ENCODE data around the gene NPC1L1.
A peak's percentile ranks its signal among the peaks of the same experiment; 100 is the strongest.

The NPC1L1 gene

DNA sequence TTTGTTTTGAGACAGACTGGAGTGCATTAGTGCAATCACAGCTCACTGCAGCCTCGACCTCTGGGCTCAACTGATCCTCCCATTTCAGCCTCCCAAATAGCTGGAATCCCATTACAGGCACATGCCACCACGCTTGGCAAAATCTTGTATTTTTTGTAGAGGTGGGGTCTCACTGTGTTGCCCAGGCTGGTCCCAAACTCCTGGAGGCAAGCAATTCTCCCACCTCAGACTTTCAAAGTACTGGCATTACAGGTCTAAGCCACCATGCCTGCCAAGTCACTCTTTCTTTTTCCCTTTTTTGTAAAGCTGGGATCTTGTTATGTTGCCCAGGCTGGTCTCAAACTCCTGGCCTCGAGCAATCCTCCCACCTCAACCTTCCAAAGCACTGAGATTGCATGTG, 8.3 kb upstream of the NPC1L1 start:
- Histone ChIP-seq H3K27ac (ENCODE audit: low read length, poor library complexity, severe bottlenecking) (no peak overlapping the region), H2BK120ac (ENCODE audit: low read depth, low read length) (no peak overlapping the region), H4K8ac (ENCODE audit: low read length) (no peak overlapping the region), H2BK12ac (ENCODE audit: low read length in 2 of 2) (no peak overlapping the region), H3K79me1 (replicated peaks; ENCODE audit: low read length, poor library complexity, severe bottlenecking) (no peaks in the 10 kb centered on the region), H3K9ac (ENCODE audit: low read length) (no peak overlapping the region), H2BK5ac (ENCODE audit: low read depth, low read length, poor library complexity, severe bottlenecking) (no peak overlapping the region), H2AK5ac (ENCODE audit: low read length, severe bottlenecking) (no peak overlapping the region), H3K36me3 (ENCODE audit: control insufficient read depth in 1 of 2, insufficient read depth in 2 of 2, low read depth in 1 of 2, low read length in 2 of 2) (no peaks in the 10 kb centered on the region), H3K14ac (ENCODE audit: low read length in 2 of 2) (no peak overlapping the region), H3K4me1 (ENCODE audit: control insufficient read depth, insufficient read depth, low read depth, low read length) (peaks cover 2% of the 10 kb centered on the region), H3K18ac (ENCODE audit: low read depth in 1 of 2, low read length in 2 of 2) (no peak overlapping the region), H3K23ac (ENCODE audit: low read length in 2 of 2) (no peak overlapping the region), H3K27me3 (ENCODE audit: control insufficient read depth in 1 of 2, insufficient read depth in 1 of 2, low read length in 2 of 2) (peaks cover 3 to 5% of the 10 kb centered on the region in 2 experiments), H2BK15ac (ENCODE audit: low read depth, poor library complexity, severe bottlenecking) (no peak overlapping the region), H3K4ac (ENCODE audit: low read depth in 1 of 2, low read length in 2 of 2) (no peak overlapping the region), H3K9me3 (ENCODE audit: control insufficient read depth, low read length) (no peaks in the 10 kb centered on the region), H3K4me2 (ENCODE audit: low read length, poor library complexity, severe bottlenecking) (no peak overlapping the region), H4K91ac (ENCODE audit: low read length) (no peak overlapping the region), H3K4me3 (ENCODE audit: insufficient read depth in 1 of 2, low read depth in 1 of 2, low read length in 2 of 2) (no peak overlapping the region), H2AFZ (ENCODE audit: low read depth, low read length) (no peak overlapping the region)
- no peak for DNase-seq
- 41% methylated on average over 2 of the region's 3 CpGs for WGBS

GRCh38 chr7:44548893-44549292, 7.8 kb upstream of the NPC1L1 start:
- WGBS, result no CpG with 5 or more reads among the region's 3 CpGs
- H2BK12ac ChIP-seq (ENCODE audit: low read length in 2 of 2), result no peak overlapping the region
- no peak overlapping the region for H2BK5ac ChIP-seq (ENCODE audit: low read depth, low read length, poor library complexity, severe bottlenecking)
- no peak overlapping the region for H3K27ac ChIP-seq (ENCODE audit: low read length, poor library complexity, severe bottlenecking)
- H3K18ac ChIP-seq (ENCODE audit: low read depth in 1 of 2, low read length in 2 of 2), result no peak overlapping the region
- no peak overlapping the region for H4K8ac ChIP-seq (ENCODE audit: low read length)
- no peaks in the 10 kb centered on the region for H3K36me3 ChIP-seq (ENCODE audit: control insufficient read depth in 1 of 2, insufficient read depth in 2 of 2, low read depth in 1 of 2, low read length in 2 of 2)
- H3K23ac ChIP-seq (ENCODE audit: low read length in 2 of 2), result no peak overlapping the region
- no peak overlapping the region for H3K4me2 ChIP-seq (ENCODE audit: low read length, poor library complexity, severe bottlenecking)
- no peak overlapping the region for H3K9ac ChIP-seq (ENCODE audit: low read length)
- H2BK15ac ChIP-seq (ENCODE audit: low read depth, poor library complexity, severe bottlenecking), result no peak overlapping the region
- no peak overlapping the region for H2AK5ac ChIP-seq (ENCODE audit: low read length, severe bottlenecking)
- H3K79me1 ChIP-seq (replicated peaks; ENCODE audit: low read length, poor library complexity, severe bottlenecking), result no peaks in the 10 kb centered on the region
- no peak overlapping the region for H2BK120ac ChIP-seq (ENCODE audit: low read depth, low read length)
- H3K27me3 ChIP-seq (ENCODE audit: control insufficient read depth in 1 of 2, insufficient read depth in 1 of 2, low read length in 2 of 2), result peaks cover 3 to 5% of the 10 kb centered on the region in 2 experiments
- no peak overlapping the region for H2AFZ ChIP-seq (ENCODE audit: low read depth, low read length)
- H3K14ac ChIP-seq (ENCODE audit: low read length in 2 of 2), result no peak overlapping the region
- no peaks in the 10 kb centered on the region for H3K9me3 ChIP-seq (ENCODE audit: control insufficient read depth, low read length)
- no peak overlapping the region for H3K4me3 ChIP-seq (ENCODE audit: insufficient read depth in 1 of 2, low read depth in 1 of 2, low read length in 2 of 2)
- DNase-seq, result no peak
- no peak overlapping the region for H4K91ac ChIP-seq (ENCODE audit: low read length)
- no peak overlapping the region for H3K4ac ChIP-seq (ENCODE audit: low read depth in 1 of 2, low read length in 2 of 2)
- peaks cover 2% of the 10 kb centered on the region for H3K4me1 ChIP-seq (ENCODE audit: control insufficient read depth, insufficient read depth, low read depth, low read length)

DNA sequence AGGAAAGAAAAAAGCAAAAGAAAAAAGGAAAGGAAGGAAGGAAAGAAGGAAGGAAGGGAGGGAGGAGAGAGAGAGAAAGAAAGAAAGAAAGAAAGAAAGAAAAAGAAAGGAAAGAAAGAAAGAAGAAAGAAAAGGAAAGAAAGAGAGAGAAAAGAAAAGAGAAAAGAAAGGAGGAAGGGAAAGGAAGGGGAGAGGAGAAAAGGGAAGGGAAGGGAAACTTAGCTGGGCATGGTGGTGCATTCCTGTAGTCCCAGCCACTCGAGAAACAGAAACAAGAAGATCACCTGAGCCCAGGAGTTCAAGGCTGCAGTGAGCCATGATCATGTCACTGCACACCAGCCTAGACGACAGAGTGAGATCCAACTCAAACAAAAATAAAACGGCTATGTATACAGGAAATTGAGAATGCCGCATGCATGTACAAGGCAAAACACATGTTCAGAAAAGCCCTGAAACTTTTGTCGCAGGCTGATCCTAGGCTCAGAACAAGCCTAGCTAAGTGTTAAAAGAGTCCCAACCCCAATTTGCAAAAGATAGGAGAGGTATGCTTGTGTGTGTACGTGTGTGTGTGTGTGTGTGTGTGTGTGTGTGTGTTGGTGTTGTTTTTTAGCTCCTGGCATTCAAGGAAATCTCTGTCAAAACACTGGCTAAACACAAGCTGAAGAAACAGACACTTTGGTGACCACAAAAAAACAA, 6.6 kb upstream of the NPC1L1 start:
- no peak overlapping the region for H2BK120ac ChIP-seq (ENCODE audit: low read depth, low read length)
- H3K4me2 ChIP-seq (ENCODE audit: low read length, poor library complexity, severe bottlenecking), result peak overlapping the region; percentile 1
- H3K23ac ChIP-seq (ENCODE audit: low read length in 2 of 2), result no peak overlapping the region
- H2AK5ac ChIP-seq (ENCODE audit: low read length, severe bottlenecking), result no peak overlapping the region
- no peak overlapping the region for H4K91ac ChIP-seq (ENCODE audit: low read length)
- no peak overlapping the region for H2BK15ac ChIP-seq (ENCODE audit: low read depth, poor library complexity, severe bottlenecking)
- H3K4me3 ChIP-seq (ENCODE audit: insufficient read depth in 1 of 2, low read depth in 1 of 2, low read length in 2 of 2), result no peak overlapping the region
- H3K18ac ChIP-seq (ENCODE audit: low read depth in 1 of 2, low read length in 2 of 2), result no peak overlapping the region
- no peaks in the 10 kb centered on the region for H3K9me3 ChIP-seq (ENCODE audit: control insufficient read depth, low read length)
- no peak overlapping the region for H3K9ac ChIP-seq (ENCODE audit: low read length)
- H3K36me3 ChIP-seq (ENCODE audit: control insufficient read depth in 1 of 2, insufficient read depth in 2 of 2, low read depth in 1 of 2, low read length in 2 of 2), result no peaks in the 10 kb centered on the region
- peaks cover 2% of the 10 kb centered on the region for H3K4me1 ChIP-seq (ENCODE audit: control insufficient read depth, insufficient read depth, low read depth, low read length)
- no peaks in the 10 kb centered on the region for H3K79me1 ChIP-seq (replicated peaks; ENCODE audit: low read length, poor library complexity, severe bottlenecking)
- H3K14ac ChIP-seq (ENCODE audit: low read length in 2 of 2), result no peak overlapping the region
- peaks cover 3 to 5% of the 10 kb centered on the region in 2 experiments for H3K27me3 ChIP-seq (ENCODE audit: control insufficient read depth in 1 of 2, insufficient read depth in 1 of 2, low read length in 2 of 2)
- no peak overlapping the region for H3K4ac ChIP-seq (ENCODE audit: low read depth in 1 of 2, low read length in 2 of 2)
- peak; percentile 7 for DNase-seq
- H2BK12ac ChIP-seq (ENCODE audit: low read length in 2 of 2), result no peak overlapping the region
- no peak overlapping the region for H2AFZ ChIP-seq (ENCODE audit: low read depth, low read length)
- H2BK5ac ChIP-seq (ENCODE audit: low read depth, low read length, poor library complexity, severe bottlenecking), result no peak overlapping the region
- H4K8ac ChIP-seq (ENCODE audit: low read length), result no peak overlapping the region
- WGBS, result 73% methylated on average over 6 of the region's 6 CpGs
- H3K27ac ChIP-seq (ENCODE audit: low read length, poor library complexity, severe bottlenecking), result no peak overlapping the region

GRCh38 chr7:44541876-44542610, 913 bp upstream of the NPC1L1 start:
- Histone ChIP-seq H3K14ac (ENCODE audit: low read length in 2 of 2) (no peak overlapping the region), H3K4ac (ENCODE audit: low read depth in 1 of 2, low read length in 2 of 2) (no peak overlapping the region), H3K4me2 (ENCODE audit: low read length, poor library complexity, severe bottlenecking) (no peak overlapping the region), H2BK5ac (ENCODE audit: low read depth, low read length, poor library complexity, severe bottlenecking) (no peak overlapping the region), H2BK12ac (ENCODE audit: low read length in 2 of 2) (peak overlapping the region in 1 of 2 experiments; percentile 60), H2AFZ (ENCODE audit: low read depth, low read length) (no peak overlapping the region), H3K4me1 (ENCODE audit: control insufficient read depth, insufficient read depth, low read depth, low read length) (peaks cover 7% of the 10 kb centered on the region), H2BK120ac (ENCODE audit: low read depth, low read length) (no peak overlapping the region), H3K79me1 (replicated peaks; ENCODE audit: low read length, poor library complexity, severe bottlenecking) (no peaks in the 10 kb centered on the region), H3K18ac (ENCODE audit: low read depth in 1 of 2, low read length in 2 of 2) (no peak overlapping the region), H3K9me3 (ENCODE audit: control insufficient read depth, low read length) (no peaks in the 10 kb centered on the region), H3K23ac (ENCODE audit: low read length in 2 of 2) (no peak overlapping the region), H3K36me3 (ENCODE audit: control insufficient read depth in 1 of 2, insufficient read depth in 2 of 2, low read depth in 1 of 2, low read length in 2 of 2) (no peaks in the 10 kb centered on the region), H3K4me3 (ENCODE audit: insufficient read depth in 1 of 2, low read depth in 1 of 2, low read length in 2 of 2) (no peak overlapping the region), H4K91ac (ENCODE audit: low read length) (no peak overlapping the region), H2BK15ac (ENCODE audit: low read depth, poor library complexity, severe bottlenecking) (no peak overlapping the region), H3K27me3 (ENCODE audit: control insufficient read depth in 1 of 2, insufficient read depth in 1 of 2, low read length in 2 of 2) (peaks cover 0 to 9% of the 10 kb centered on the region in 2 experiments), H3K9ac (ENCODE audit: low read length) (no peak overlapping the region), H2AK5ac (ENCODE audit: low read length, severe bottlenecking) (no peak overlapping the region), H3K27ac (ENCODE audit: low read length, poor library complexity, severe bottlenecking) (no peak overlapping the region), H4K8ac (ENCODE audit: low read length) (no peak overlapping the region)
- 90% methylated on average over 6 of the region's 6 CpGs for WGBS
- DNase-seq, result no peak
